GM12892 (cell line): Measurements from ENCODE around the gene ABTB2.
A peak's percentile ranks its signal among the peaks of the same experiment; 100 is the strongest.

Source experiments
- DNase-seq: peaks from one replicate; pipeline ENCODE4 v3.0.0; 2011; ENCODE audit not compliant: insufficient read length
- FAIRE-seq: peaks from 2 replicates; lab custom pipeline; 2011; peaks lifted over from hg19 to GRCh38; lab: Jason Lieb, UNC
- POLR2A ChIP-seq: IDR thresholded peaks from 2 replicates; pipeline ENCODE4 v1.6.1; 2011; ENCODE audit warnings: low read depth, low read length, control low read depth
- POLR2AphosphoS5 ChIP-seq: IDR thresholded peaks from 2 replicates; pipeline ENCODE4 v1.6.1; 2011; ENCODE audit warnings: low read depth, low read length, control low read depth
- TAF1 ChIP-seq: IDR thresholded peaks from 2 replicates; pipeline ENCODE4 v1.6.1; 2011; ENCODE audit warnings: low read depth, mild to moderate bottlenecking, control low read depth, low read length, borderline replicate concordance

ABTB2 gene

DNA sequence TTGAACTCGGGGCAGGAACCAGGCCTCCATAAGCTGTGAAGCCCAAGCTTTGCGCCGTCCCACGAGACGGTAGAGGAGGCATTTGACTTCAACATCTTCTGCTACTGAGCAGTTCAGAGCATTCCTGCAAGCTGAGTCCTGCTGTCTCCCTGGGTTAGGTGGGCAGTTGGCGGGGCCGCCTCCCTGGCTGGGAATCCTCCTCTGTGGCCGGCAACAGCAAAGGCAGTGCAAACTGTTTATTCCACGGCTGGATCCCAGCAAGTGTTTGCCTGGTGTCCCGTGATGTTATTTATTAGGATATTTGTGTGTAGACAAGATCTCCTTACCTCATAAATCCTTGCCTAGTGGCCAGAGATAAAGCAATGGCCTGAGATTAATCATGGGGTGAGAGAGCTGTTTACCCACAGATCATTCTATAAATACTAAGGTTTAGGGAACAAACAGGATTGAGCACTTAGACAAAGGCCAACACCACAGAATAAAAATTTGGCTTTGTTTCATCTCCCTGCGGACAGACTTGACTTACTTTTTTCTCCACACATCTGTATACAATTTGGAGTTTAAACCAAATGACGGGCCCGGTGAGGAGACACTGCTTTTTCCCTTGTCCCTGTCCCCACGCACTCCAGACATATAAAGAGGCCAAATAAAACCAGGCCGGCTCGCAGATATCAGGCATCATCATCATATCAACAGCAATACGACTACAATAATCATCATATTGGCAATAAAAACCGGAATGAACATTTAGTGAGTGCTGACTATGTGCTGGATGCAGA, 189.0 kb downstream of the ABTB2 start:
- DNase-seq: no peak
- no peak for FAIRE-seq

DNA sequence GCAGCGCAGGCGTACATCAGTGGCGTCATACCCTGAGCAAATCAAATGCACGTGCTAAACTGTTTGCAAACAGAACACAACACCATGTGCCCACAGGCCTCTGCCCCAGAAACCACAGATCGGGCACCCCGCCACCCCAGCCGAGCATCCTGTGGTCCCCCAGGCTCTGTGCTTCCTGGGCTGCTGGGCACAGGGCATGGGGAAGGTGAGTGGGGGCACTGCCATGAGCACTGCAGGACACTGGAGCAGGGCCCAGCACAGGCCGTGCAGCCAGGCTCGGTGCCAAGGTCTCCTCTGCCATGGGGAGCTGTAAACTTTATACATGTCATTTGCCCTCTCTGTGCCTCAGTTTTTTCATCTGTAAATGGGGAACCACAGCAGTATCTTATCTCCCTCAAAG, 189.8 kb downstream of the ABTB2 start:
- DNase-seq: no peak
- FAIRE-seq: no peak
- no peak for TF ChIP-seq POLR2AphosphoS5
- no peak for TF ChIP-seq POLR2A
- no peak for TF ChIP-seq TAF1

More for the DNA sequence above, 189.0 kb downstream of the ABTB2 start:
- TF ChIP-seq TAF1: no peak
- no peak for TF ChIP-seq POLR2A
- no peak for TF ChIP-seq POLR2AphosphoS5

DNA sequence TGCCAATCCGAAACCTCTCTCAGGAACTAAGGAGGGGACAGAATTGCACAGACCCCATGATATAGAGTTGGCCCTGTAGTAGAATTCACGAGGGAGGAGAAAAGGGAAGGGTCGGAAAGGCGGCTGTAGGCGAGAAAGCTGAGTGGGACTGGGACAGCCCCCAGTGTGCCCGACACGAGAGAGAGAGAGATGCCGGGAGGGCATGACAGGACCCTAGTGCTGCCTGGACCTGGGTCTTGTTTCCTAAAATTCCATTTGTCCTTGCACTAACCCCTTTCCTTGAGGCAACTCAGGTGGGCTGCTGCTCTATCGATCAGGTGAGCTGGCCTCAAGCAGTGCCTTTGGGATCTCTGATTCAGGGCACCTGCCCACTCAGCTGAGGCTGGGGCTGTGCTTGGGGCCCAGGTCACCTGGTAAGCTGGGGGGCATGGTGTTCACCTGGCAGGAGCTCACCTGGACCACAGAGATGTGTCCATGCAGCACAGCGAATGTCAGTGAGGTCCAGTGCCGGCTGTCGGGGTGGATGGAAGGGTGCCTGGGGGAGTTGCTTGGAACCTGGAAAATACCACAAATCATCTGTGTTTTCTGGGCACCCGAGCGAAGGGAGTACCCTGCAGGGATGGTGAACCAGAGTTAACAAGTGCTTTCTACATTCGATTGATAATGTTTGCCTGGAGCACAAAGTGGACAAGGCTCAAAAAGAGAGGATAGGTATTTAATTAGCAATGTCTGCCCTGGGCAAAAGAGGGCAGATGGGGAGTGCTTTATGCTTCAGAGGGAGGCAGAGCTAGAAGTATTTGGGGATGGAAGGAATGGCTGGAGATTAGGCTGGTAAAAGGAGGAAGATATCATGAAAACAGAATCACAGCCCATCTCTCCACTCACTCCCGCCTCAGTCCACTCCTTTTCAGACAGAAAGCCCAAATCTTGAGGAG, 190.7 kb downstream of the ABTB2 start:
- no peak for TF ChIP-seq TAF1
- TF ChIP-seq POLR2AphosphoS5: no peak
- TF ChIP-seq POLR2A: no peak
- no peak for FAIRE-seq
- no peak for DNase-seq

DNA sequence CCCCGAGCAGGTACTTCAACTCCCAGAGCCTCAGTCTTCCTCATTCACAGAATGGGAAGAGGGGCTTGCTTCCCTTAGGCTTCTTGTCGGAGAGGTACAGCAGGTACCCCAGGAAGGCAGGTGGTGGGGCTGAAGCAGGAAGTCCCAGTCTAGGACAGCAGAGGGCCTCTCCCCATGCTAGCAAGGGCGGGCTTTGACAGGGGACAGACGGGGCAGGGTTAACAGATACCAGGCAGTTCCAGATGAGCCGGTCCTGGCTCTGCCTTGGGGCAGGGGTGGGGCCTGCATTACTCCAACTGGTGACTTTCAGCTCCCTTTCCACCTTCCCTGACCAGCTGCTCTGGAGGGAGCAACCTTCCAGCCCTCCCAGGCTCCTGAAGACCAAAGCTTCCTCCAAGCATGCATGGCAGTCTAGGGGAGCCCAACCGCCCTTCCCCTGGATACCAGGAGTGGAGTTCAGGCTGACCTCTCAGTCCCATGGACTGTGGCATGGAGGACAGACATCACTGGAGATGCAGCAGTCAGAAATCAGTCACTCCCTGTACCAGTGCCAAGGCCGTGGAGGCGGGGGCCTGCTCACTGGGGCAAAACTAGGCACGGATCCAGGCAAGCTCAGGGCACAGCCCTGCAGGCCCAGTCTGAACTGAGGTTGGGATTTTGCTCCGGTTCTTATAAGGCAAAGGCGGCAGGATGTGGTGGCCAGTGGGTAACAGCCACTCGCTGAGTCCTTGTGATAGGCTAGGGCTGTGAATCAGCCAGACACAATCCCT, 191.8 kb downstream of the ABTB2 start:
- no peak for DNase-seq
- TF ChIP-seq POLR2AphosphoS5 (no peak), TAF1 (no peak), POLR2A (no peak)
- no peak for FAIRE-seq

DNA sequence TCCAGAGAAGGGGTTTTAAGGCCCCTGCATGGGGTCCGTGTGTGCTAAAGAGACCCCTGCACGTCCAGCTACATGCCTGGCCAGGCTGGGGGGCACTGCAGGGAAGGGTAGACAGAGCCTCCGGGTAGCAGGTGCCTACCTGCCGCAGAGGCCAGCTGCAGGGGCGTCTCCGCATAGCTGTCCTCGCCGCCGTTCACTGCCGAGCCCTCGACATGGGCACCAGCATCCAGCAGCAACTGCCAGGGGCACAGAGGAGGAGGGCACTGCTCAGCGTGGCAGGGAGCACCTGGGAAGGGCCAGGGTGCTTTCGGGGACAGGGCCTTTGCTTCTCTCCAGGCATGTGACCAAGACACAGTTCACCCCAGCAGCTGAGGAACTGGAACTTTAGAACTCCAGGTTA, 192.7 kb downstream of the ABTB2 start:
- DNase-seq (no peak), FAIRE-seq (no peak)
- TF ChIP-seq POLR2AphosphoS5 (no peak), TAF1 (no peak), POLR2A (no peak)

DNA sequence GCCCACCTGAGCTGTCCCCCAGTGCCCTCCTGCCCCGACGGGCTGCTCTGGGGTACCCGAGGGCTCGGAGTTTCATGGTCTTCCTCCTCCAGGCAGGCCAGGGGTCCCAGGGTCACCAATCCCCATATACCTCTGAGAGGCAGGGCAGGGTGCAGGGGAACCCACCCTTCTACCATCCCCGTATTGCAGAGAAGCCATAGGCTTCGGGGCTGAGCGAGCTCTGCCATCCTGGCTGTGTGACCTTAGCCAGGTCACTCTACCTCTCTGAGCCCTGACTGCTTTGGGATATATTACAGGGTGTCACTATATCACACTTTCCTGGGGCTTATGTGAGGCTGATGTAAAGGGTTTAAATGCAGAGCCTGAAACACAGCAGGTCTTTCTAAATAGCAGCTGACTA, 195.0 kb downstream of the ABTB2 start:
- no peak for TF ChIP-seq POLR2A
- peak; percentile 57 for FAIRE-seq

DNA sequence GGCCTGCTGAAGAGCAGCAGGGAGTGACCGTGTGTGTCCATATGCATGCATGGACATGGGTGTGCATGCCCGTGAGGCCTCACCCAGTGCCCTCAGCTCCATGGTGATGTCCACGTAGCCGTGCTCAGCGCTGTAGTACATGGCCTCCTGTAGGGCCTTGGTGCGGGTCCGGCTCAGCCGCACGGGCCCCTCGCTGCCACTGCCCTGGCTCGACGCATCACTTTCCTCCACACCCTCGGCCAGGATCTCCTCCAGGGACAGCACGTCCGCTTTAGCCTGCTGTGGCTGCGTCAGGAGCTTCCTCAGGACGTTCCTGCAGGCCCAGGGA, 195.4 kb downstream of the ABTB2 start:
- DNase-seq (no peak), FAIRE-seq (no peak)
- TF ChIP-seq POLR2AphosphoS5: no peak
- TF ChIP-seq POLR2A: no peak
- TF ChIP-seq TAF1: no peak

More for the DNA sequence above, 195.0 kb downstream of the ABTB2 start:
- no peak for DNase-seq

DNA sequence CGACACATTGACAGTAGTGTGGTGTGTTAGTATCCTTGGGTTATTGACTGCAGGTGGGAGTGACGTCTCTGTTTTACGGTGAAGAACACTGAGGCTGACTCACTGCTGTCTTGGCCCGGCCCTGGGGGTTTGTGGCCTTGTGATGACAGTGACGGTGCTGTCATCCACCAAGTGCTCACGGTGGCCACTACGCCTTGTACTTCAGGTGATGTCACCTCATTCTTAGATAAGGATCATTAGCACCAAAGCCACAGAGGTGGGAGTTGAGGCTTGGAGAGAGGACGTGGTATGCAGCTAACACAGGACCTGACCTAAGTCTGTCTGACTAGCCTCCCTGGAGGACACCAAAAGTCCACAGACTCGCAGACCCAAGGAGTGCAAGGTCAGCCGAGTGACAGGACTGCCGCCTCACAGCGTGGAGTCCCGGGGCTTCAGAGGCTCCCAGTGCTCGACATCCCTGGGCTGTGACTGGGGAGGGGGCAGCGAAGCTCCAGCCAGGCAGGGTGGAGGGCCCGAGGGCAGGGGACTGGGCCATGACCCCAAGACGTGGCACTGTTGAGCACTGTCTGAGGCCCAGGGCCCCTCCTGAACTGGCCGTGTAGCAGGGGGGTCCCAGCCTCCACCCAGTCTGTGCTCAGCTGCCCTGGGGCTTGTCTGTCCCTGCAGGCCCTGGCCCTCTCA, 195.9 kb downstream of the ABTB2 start:
- DNase-seq (no peak), FAIRE-seq (no peak)
- no peak for TF ChIP-seq POLR2AphosphoS5
- TF ChIP-seq POLR2A: no peak
- no peak for TF ChIP-seq TAF1

DNA sequence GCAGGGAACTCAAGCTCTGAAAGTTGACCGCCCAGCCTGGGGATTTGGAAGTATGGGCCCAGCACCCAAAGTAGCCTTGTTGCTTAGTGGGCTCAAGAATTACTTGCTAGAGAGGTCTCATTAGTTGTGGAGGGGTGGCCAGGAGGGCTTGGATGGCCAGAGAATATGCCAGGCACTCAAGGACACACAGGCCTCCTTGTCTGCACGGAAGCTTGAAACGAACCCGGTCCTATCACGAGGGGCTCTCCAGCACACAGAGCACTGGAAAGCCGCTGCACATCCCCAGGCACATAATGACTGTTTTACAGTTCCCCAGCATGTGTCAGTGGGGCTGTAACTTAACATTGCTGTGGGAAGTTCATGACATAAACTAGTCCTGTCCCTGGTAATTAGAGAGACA, 196.4 kb downstream of the ABTB2 start:
- TF ChIP-seq TAF1 (no peak), POLR2A (no peak), POLR2AphosphoS5 (no peak)
- no peak for DNase-seq
- no peak for FAIRE-seq

DNA sequence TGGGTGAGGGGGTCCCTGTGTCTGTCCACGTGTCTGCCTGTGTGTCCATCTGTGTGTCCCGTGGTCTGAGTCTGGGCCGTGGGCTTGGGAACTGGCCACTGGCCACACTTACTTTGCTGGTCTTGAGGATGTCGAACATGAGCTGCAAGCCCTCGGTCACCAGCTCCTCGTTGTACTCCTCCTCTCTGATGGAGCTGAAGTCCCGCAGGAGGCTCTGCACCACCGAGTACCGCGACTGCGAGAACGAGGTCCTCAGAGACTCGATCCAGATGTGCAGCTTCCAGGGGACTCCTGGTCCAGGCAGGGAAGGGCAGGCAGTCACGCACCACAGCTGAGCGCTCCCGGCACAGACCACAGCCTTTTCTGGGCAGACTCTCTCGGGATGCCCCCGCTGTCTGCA, 197.0 kb downstream of the ABTB2 start:
- no peak for TF ChIP-seq POLR2A
- no peak for TF ChIP-seq TAF1
- no peak for TF ChIP-seq POLR2AphosphoS5
- FAIRE-seq: no peak

More for the DNA sequence above, 197.0 kb downstream of the ABTB2 start:
- DNase-seq: no peak
